SKM-1 treated with dmso at 0.1 percent for 144 hours (cell line): ENCODE results near the gene SMC1A.
"Not testable (repeated sequence)": the region's sequence is repeated elsewhere in the genome, so short reads cannot be mapped to it uniquely, and the experiment has no call there.

Source experiments
- DNase-seq: peaks from one replicate; lab custom pipeline; 2025; ENCODE audit not compliant: unreplicated experiment; lab: John Stamatoyannopoulos, UW

The SMC1A gene

DNA sequence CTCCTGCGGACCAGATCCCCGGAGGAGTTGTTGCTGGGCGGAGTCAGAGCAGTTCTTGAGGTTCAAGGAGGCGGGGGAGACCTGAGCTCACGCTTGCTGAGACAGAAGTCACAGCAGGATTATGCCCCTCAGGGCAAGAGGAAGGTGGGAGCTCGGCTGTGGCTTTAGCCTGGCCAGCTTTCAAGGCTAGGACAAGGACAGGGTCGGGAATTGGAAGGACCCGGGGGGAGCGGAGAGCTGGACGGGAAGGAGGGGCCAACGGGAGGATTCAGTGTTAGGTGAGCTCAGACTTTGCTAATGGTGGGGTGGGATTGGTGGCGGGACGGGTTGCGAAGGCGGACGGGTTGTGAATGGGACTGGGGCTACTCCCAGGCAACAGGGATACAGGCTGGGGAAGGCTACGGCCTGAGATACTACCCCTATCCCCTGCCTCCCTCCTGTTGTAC, 430 bp upstream of the SMC1A start, which contains the start of gene RIBC1:
RIBC1 (plus strand) TSS at position 13 of the 446 bp plus-strand sequence. CDS start 3,404 bp downstream, outside the sequence.
- no peak for DNase-seq

DNA sequence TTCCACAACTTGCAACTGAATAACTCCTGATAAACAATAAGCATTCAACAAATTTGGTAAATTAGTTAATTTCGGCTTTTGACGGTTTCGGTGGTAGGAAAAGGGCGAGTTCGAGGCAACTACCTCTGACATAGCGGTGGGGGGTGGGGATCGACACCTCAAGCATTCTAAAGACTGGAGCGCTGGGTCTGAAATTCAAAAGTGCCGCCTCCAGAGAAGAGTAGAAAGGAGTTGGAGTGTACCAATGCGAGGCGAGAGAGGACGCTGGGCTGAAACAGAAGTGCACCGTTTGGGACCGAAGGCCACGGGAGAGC, 725 bp downstream of the SMC1A start:
- no peak for DNase-seq

DNA sequence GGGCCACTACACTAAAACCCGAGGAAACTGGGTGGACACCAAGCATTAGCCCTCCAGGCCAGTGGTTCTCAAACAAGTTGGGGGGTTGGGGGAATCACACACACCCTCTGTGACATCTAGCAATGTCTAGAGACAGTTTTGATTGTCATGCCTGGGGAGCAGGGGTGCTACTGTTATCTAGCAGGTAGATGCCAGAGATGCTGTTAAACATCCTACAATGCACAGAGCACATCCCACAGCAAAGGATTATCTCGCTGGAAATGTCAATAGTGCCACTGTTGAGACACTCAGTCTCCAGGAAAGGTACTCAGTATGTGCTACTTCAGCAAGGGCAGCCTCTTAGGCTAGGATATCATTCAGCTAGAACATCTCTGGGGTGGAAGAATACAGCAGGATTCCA, 1.3 kb downstream of the SMC1A start:
- no peak for DNase-seq

DNA sequence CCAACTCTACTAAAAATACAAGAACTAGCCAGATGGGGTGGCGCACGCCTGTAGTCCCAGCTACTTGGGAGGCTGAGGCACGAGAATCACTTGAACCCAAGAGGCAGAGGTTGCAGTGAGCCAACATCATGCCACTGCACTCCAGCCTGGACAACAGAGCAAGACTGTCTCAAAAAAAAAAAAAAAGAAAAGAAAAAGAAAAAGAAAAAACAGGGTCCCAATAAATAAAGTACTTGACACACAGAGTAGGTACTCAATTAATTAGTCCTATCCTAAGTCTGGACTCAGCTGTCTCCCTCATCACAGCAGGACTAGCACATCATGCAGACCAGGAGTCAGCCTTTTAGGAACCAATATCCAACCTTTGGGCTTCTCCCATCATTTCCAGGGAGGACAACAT, 2.1 kb downstream of the SMC1A start:
- not testable (repeated sequence) for DNase-seq

DNA sequence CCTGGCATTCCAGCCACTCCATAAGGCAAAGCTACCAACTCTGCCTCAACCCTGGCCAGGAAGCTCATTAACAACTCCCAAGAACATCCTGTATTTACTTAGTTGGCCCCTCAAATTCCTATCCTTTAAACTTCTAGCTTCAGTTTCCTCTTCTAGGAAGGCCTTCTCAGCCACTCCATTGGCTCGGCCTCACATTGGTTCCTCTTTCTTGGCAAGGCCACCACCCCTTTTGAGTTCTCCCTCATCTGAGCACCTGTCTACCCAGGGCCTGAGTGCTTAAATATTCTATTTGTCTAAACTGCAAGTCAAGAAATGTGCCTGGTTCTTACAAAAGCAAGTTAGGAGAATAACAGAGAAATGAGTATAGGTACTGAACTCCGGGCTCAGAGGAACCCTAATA, 10.0 kb downstream of the SMC1A start:
- no peak for DNase-seq

DNA sequence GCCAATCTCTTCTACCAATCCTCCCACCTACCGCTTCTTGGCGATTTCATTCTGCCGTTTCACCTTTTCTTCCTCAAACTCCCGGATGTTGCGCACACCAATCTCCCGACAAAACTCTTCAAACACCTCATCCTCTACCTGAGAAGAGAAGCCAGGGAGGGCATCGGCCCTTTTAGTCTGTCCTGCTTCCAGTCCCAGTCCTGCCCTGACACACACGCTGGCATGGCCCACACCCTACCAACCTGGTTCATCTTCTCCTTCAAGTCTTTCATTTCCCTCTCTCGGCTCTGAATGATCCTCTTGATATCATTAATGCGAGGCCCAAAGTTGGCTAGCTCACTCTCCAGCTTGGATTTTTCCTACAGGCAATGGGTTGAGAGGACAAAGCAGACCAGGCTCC, 18.9 kb downstream of the SMC1A start:
- DNase-seq, result no peak

DNA sequence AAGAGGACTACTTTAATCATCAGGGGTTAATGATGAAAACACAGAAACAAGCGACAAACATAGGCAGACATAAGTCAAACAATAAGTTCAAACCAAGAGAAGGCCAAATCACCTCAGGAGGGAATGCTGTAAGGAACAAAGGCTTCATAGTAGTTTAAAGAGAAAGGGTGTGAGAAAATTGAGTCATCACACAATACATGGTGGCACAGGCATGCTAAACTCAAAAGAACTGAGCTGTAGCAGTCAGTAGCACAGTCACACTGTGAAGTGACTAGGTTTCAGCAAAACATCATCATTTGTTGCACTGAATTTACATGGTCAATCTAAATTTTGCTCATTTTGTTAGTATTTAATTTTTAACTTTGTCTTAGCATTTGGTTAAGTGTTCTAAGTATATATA, 24.2 kb downstream of the SMC1A start:
- DNase-seq, result no peak

DNA sequence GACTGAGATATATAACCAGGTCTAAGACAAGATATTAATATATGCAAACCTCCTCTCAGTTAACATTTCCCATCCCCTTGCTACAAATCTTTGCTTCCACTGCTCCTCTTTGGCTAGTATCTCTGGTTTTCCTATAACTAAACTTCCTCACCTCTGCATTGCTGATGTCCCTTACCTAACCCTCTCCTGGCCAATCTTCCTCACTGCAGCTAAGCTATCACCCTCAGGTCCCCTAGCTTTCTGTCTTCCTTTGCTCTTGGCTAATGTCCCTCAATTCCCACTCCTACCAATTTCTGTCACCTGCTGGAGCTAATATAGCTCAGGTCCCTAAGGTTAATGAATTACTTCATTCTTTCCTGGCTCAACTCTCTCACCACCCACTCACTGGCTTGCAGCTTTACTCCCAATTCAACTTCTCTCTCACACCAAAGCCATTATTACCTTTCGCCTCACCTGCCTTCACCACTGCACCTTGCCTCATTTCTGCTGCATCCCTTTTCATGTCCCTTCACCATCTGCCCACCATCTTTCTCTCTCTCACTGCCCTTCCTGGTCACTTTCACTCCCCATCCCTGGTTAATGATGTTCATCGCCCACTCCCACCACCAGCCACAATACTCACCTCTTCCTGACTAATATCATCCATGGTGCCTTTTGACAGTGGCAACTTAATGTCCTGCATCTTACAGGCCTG, 26.7 kb downstream of the SMC1A start:
- DNase-seq, result no peak

DNA sequence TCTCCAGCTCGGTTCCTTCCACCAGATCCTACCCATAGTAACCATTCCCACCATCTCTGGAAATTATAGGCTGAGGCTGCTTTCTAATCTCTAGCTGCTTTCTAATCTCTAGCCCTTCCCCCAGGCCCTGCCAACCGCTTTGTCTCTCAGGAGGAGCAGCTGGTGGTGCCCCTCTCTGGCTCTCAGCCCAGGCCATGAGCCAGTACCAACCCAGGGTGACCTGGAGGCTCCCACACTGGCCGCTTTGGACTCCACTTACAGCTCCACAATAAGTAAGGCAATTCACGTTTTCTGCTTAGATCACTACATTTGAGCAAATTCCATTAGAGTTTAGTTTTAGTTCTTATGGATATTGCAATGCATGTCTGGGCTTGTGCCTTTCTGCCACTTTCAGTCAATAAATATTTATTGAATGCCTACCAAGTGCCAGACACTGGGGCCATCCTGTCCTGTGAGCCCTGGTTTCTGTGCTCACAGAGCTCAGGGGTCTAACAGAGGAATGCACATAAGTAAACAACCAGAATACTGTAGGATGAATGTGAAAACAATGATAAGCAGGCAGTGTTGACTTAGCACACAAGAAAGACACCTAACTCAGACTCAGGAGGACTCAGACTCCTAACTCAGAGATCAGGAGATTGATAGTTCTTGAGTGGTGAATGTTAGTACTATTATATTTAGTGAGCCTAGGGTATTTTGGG, 38.9 kb downstream of the SMC1A start:
- DNase-seq, result no peak

DNA sequence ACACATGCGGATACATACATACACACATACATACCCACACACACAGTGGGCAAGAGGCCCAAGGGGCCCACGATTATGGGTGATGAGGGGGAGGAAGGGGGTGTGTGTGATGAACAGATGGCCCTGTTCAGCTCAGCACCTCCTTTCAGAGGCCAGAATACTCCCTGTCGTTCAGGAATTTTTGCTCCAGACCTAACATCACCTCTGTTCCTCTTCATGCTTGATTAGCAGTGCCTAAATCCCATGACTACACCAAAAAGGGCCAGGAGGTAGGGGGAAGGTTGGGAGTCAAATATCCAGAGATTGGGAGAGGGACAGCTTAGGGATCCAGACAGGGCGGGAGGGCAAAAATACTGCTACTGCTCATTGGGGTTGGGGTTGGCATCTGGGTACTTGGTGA, 42.7 kb downstream of the SMC1A start:
- DNase-seq, result no peak

DNA sequence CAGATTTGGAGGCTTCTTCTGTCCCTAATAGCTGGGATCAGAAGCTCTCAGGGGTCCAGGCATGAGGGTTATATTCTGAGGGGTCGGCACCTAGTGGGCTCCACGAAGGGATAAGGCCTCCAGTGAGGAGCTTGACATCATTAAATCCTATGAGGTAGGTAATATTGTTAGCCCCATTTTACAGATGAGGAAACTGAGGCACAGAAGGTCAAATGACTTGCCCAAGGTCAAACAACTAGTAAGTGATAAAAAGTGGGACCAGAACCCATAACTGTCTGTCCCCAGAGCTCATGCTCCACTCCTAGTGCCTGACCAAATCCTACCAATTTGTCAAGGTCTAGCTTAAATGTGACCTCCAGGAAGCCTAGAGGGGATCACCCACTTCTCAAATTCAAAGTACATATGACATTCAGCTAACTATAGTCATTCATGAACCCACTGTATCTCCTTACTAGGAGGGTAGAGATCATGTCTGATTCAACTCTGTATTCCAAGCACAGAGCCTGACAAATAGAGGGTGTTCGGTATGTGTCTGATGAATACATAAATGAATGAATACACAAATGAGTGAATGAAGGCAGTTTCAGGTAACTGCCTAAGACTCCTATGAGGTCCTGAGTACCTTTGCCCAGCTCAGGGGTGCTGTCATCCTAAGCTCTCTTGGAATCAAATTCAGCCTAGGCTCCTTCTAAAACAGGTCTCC, 43.3 kb downstream of the SMC1A start:
- DNase-seq, result no peak

DNA sequence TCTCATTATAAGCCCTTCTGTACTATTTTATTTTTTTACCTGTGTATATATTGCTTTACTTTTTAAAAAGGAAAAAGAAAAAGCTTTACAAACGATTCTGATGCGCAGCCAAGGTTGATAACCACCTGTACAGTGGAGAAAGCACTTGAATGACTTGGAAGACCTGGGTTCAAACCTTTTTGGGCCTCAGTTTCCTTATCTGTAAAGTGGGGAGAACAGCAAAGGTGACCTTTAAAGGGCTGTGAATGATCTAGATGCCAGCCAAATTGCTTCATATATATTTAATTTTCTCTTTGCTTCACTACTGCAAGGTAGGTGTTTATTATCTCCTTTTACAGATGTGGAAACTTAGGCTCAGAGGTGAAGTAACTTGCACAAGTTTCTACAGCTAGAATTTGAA, 45.0 kb downstream of the SMC1A start:
- DNase-seq, result no peak

DNA sequence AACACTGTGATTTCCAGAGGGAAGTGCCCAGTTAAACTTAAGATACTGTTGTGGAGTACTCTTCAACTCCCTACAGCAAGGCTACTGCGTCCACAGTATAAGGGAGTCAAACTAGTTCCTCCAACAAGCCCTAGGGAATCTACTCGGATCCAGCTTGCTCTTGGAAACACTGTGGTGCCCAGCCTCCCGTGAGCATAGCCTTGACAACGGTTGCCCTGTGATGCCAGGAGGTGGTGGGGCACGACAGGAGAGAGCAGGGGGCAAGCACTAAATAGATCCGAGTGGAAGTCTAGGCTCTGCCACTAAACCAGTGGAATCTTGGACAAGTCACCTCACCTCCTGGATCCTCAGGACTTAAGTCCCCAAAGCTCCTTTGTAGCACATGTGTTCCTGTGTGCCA, 45.6 kb downstream of the SMC1A start:
- DNase-seq, result no peak

DNA sequence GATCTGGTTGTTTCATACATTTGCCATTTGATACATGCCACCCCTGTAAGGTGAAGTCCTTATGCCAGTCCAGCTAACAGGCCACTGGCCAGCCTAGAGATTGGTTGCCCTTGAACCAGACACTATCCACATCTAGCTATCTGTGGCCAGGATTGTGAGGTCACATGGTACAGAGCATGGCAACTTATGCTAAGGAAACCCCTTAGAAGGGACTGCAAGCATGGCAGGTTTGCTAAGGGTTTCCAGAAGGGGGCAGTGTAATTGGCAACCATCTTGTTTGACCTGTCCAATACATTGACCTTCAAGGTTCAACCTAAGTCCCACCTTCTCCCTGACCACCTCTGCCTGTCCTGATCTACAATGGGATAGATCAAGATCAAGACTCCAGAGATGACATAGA, 47.5 kb downstream of the SMC1A start:
- DNase-seq, result no peak

DNA sequence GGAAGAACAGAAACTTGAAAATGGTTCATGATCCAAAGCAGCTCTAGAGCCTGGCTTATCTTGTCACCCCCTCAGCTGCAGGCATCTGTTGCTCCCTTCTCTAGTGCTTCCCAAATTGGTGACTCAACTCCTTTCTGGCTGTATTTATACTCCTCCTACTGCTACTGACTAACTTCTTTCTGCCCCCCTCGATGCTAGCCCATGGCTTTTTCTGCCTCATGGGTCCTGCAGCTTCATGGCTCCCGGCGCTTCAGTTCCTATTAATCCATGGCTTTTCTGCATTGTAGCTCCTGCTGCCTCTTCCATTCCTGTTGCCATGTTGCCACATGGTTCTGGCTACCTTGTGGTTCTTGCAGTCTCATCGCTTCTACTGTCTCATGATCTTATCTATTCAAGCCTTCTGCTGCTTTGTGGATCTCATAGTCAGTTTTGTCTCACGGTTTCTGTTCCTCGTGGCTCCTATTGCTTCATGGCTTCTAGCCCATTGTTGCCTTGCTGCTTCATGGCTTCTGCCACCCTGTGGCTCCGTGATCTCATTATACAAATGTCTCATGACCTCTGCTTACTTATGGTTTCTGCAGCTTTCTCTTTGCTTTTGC, 48.1 kb downstream of the SMC1A start:
- DNase-seq, result peak; percentile 28

DNA sequence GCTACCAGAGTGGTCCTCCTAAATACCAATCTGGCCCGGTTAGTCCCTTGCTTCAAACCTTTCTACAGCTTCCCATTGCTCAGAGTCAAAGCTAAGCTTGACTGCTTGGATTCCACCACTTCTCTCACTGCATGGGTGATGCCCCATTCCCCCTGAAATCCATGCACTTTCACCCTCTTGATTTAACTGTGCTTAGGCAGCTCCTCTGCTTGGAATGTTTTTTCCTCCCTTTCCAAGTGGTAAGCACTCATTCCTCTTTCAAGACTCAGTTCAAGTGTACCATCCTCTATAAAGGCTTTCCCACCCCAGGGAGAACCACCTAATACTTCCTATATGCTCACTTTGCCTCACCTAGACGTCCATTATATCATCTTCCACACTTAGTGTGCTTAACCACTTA, 49.1 kb downstream of the SMC1A start:
- no peak for DNase-seq

DNA sequence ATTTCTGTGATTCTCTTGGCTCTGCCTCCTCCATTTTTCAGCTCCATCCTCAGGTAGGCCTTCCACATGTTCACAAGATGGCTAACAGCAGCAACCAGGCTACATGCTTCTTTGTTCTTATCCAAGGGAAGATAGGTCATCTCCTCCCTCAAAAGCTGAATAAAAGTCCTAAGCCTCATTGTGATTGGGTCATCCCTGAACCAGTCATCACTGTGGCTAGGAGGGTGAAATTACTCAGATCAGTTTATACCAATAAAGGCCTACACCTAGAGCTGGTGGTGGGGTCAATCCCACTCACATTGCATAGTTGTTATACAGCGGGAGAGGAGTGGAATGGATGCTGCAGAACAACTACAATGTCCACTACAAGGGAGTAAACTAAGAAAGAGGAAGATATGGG, 56.0 kb downstream of the SMC1A start:
- DNase-seq, result not testable (repeated sequence)

DNA sequence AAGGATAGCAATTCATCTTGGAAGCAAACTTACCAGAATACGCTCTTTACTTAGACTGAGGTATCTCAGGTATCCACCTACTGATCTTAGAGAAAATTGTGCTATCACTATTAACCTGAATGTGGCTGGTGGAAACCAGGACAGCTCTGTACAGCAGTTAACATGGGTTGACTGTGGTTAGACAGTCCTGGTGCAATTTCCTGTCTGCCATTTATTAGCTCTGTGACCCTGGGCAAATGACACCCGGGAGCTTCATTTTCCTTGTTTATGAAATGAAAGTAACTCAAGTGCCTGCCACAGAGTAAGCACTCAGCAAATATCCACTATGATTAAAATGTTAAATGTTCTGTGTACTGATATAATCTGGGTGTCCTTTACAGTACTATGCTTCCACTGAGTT, 60.0 kb downstream of the SMC1A start:
- DNase-seq, result peak; percentile 41

DNA sequence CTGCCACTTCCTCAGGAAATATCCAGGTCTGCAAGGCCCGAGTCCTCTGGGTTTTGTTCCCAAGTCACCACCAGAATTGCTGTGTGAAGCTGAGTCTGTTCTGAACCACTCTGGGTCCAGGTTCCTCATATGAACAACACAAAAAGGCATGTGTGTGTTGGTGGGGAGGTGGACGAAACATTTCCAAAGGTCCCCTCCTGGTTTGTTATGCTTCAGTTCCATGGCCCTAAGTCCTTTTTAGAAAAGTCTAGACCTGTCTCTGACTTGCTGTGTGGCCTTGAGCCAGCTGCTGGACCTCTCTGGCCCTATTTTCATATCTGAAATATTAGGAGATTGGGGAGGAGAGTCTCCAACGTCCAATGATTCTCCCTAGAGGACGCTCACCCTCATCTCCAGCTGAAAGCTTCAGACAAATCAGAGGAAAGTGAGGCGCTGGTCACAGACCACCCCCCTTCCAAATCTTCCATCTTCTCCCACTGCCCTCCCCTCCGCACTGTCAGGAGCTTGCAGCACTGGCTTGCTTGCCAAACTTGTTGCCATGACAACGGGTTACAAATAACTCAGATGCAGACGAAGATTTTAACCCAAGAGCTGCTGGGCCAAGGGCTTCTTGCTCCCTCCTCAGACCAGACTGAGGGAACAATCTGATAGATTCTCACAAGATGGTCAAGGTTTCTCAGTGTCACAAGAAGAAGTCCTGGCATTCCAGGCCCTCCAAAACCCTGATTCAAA, 64.5 kb downstream of the SMC1A start:
- DNase-seq, result no peak

DNA sequence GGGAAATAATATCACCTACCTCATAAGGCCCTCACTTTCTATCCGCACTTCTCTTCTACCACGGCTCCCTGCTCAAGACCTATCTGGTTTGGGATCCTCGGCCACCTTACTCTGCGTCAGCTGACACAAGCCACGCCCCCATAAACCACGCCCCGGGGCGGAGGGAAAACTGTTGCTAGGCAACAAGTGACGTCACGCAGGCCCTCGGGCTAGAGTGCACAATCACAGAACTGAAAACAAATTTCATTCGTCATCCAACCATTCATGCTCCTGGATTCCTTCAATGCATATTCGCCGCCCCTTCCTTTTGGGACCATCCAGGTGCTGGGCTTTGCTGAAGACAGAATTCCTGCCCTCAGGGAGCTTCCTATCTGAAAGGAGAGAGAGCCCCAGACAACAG, 66.3 kb downstream of the SMC1A start:
- no peak for DNase-seq

DNA sequence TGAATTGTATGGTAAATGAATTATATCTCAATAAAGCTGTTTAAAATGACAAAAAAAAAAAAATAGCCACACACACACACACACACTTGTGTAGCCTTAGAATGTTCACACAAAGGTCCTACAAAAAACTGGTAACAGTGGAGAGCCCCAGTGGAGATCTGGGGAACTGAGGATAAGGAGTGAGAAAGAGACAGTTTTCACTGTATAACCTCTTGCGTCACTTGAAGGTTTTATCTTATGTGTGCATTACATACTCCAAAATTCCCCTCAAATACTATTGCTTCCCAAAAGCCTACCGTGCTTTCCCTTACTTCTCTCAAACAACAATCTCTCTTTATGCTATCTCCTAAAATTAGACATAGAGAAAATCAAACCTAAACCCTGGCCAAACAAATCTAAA, 67.8 kb downstream of the SMC1A start:
- DNase-seq, result no peak
